ENCODE measurements around the gene NCAM1. TPM values are rescaled to one million over a fixed set of nuclear protein-coding genes. Genes with fewer than 3 reads are reported as not detected.

NCAM1 gene
- total RNA-seq, 4 donors from 2014 or later: 12.8 to 27.7 (median 15.7) TPM

DNA sequence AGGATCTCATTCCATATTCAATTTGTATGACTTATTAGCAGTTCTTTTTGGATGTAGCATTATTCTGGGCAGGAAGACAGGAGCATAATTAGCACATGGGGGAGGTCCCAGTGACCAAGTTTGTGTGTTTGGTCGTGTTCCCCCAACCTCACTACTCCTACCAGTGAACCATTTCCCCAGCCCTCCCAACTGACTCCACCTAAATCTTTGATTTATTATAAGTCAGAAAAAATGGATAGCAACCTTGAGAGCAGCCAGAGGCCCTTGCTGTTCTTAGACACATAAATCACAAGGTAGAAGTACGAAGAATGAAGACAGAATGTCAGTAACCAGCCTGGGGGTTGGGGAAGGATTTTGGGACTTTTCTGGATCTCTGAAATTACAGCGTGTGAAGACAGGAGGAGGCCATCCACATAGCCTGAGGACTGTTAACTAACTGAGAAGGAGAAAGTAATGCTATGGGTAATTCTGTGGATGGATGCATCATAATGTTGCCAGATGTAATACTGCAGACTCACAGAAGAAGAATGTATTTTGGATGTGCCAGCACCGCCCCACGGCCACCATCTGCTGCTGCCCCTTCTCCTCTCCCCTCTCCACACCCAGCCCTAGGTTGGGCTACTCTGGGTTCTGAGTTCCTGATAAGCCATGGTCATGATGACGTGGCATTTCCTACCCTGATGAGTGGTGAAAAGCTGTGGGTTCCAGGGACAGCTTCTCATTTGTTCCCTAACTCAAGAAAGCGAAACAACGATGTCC lies 228.9 kb downstream of the NCAM1 start:
- Histone ChIP-seq H3K27me3 (no peaks in the 10 kb centered on the region), H3K27ac (peak overlapping the region in 3 of 4 donors; percentile 38 to 59 (median 56)), H3K36me3 (no peaks in the 10 kb centered on the region), H3K4me1 (peaks cover 28 to 65% of the 10 kb centered on the region in 2 donors), H3K9me3 (no peaks in the 10 kb centered on the region), H3K4me3 (no peak overlapping the region)
- in situ Hi-C loops (cut with MboI; ENCODE audit: low sequenced_read_pairs in 4 of 4) (loop anchor here in 1 of 4 donors (25.0 kb wide), 1 partner anchor 97 kb away; no protein-coding TSS in a partner anchor), intact Hi-C loops (cut with DNase I; ENCODE audit: low total_unique reads) (no loop called here)
- DNase-seq: peak; percentile 18 to 48
- TF ChIP-seq, protein P1, sequence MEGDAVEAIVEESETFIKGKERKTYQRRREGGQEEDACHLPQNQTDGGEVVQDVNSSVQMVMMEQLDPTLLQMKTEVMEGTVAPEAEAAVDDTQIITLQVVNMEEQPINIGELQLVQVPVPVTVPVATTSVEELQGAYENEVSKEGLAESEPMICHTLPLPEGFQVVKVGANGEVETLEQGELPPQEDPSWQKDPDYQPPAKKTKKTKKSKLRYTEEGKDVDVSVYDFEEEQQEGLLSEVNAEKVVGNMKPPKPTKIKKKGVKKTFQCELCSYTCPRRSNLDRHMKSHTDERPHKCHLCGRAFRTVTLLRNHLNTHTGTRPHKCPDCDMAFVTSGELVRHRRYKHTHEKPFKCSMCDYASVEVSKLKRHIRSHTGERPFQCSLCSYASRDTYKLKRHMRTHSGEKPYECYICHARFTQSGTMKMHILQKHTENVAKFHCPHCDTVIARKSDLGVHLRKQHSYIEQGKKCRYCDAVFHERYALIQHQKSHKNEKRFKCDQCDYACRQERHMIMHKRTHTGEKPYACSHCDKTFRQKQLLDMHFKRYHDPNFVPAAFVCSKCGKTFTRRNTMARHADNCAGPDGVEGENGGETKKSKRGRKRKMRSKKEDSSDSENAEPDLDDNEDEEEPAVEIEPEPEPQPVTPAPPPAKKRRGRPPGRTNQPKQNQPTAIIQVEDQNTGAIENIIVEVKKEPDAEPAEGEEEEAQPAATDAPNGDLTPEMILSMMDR (IDR thresholded peaks at IDR 0.05 in 4 of 5, conservative IDR thresholded peaks at IDR 0.05 in 1 of 5): no peak
- TF ChIP-seq POLR2A (IDR thresholded peaks at IDR 0.05): no peak
- peak; percentile 29 to 55 for ATAC-seq

DNA sequence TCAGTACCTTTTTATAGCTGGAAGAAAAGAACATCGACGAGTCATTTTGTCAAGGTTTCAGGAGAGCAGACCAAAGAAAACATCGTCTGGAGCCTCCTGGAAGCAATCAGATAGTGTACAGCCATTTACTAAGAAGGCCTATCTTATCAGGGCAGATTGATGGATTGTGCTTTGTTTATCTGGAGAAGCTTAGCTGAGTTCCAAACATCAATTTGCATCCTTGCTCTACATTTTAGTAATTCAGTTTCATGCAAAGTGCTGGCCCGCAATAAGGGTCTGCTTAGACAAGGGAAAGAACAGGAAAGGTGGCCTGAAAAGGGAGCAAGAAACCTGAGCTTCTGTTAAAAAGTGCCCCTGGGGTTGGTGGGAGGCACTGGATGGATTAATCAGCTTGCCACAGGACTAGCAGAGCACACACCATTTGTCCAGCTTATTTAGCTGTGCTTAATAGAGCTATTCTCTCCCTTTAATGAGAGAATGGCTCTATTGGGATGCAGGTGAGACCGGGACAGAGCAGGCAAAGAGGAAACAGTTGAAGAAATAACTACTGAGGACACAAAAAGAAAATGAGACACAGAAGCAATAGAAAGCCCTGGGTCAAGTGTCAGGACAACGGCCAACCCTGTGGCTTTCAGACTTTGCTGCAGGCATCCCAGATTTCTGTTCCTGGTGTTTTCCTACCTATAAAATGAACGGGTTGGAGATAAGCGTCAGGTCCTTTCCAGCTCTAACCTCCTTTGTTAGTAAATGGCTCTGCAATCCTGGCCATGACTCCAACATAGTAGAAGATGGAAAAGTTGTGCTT lies 231.1 kb downstream of the NCAM1 start:
- H3K27me3 ChIP-seq: no peaks in the 10 kb centered on the region
- no peak overlapping the region for H3K4me3 ChIP-seq
- intact Hi-C loops (cut with DNase I; ENCODE audit: low total_unique reads) (no loop called here), in situ Hi-C loops (cut with MboI; ENCODE audit: low sequenced_read_pairs in 4 of 4) (loop anchor here in 1 of 4 donors (25.0 kb wide), 1 partner anchor 95 kb away; no protein-coding TSS in a partner anchor)
- DNase-seq (no peak), ATAC-seq (no peak)
- H3K9me3 ChIP-seq: no peaks in the 10 kb centered on the region
- peak overlapping the region in 3 of 4 donors; percentile 18 to 62 (median 32) for H3K27ac ChIP-seq
- TF ChIP-seq, protein P1 (IDR thresholded peaks at IDR 0.05 in 4 of 5, conservative IDR thresholded peaks at IDR 0.05 in 1 of 5): no peak
- no peak for TF ChIP-seq POLR2A (IDR thresholded peaks at IDR 0.05)
- peaks cover 28 to 61% of the 10 kb centered on the region in 2 donors for H3K4me1 ChIP-seq
- H3K36me3 ChIP-seq: no peaks in the 10 kb centered on the region

DNA sequence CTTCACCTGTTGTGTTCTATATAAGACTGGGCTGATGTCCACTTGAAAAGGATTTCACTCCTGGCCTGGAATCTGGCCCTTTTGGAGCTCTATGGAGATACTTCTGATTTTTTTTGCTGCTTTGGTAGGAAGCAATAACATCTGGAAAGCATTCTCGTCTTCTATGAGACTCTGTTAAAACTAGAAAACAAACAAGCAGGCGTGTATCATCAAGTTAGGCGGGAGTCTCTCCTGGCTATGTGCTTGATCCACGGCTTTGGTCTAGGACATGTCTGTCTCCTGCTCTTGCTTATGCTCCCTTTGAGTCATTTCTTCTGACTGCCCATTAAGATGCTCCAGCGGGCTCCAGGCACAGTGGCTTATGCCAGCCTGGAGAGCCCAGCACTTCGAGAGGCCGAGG lies 231.8 kb downstream of the NCAM1 start:
- Histone ChIP-seq H3K4me1 (peaks cover 27 to 55% of the 10 kb centered on the region in 2 donors), H3K9me3 (no peaks in the 10 kb centered on the region), H3K36me3 (no peaks in the 10 kb centered on the region), H3K27me3 (no peaks in the 10 kb centered on the region), H3K4me3 (no peak overlapping the region), H3K27ac (peak overlapping the region in 2 of 4 donors; percentile 32 to 62)
- ATAC-seq (peak in 1 of 2 donors; percentile 25), DNase-seq (no peak)
- intact Hi-C loops (cut with DNase I; ENCODE audit: low total_unique reads) (no loop called here), in situ Hi-C loops (cut with MboI; ENCODE audit: low sequenced_read_pairs in 4 of 4) (loop anchor here in 1 of 4 donors (25.0 kb wide), 1 partner anchor 94 kb away; no protein-coding TSS in a partner anchor)
- TF ChIP-seq, protein P1 (IDR thresholded peaks at IDR 0.05 in 4 of 5, conservative IDR thresholded peaks at IDR 0.05 in 1 of 5): no peak
- TF ChIP-seq POLR2A (IDR thresholded peaks at IDR 0.05): no peak

DNA sequence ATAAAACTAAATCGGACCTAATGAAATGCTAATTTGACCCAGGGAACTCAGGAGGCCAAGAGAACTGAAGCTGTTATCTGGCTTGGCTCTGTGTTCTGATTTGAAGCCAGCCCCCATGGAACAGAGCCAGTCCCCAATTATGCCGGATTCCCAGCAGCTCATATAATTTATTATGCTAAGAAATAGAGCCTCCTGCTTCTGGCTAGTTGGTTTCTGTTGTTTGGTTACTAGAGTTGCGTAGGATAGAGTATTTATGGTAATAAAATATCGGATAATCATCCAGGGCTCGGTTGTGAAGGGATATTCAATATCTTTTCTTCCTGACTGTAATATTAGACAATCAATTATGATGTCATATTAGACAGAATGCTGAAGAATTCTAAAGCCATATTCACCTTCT lies 232.7 kb downstream of the NCAM1 start:
- peaks cover 20 to 45% of the 10 kb centered on the region in 2 donors for H3K4me1 ChIP-seq
- intact Hi-C loops (cut with DNase I; ENCODE audit: low total_unique reads): no loop called here
- no peak overlapping the region for H3K27ac ChIP-seq
- DNase-seq: no peak
- in situ Hi-C loops (cut with MboI; ENCODE audit: low sequenced_read_pairs in 4 of 4): loop anchor here in 1 of 4 donors (25.0 kb wide), 1 partner anchor 93 kb away; no protein-coding TSS in a partner anchor
- H3K36me3 ChIP-seq: no peaks in the 10 kb centered on the region
- no peak for ATAC-seq
- H3K27me3 ChIP-seq: no peaks in the 10 kb centered on the region
- H3K9me3 ChIP-seq: no peaks in the 10 kb centered on the region
- TF ChIP-seq POLR2A (IDR thresholded peaks at IDR 0.05): no peak
- TF ChIP-seq, protein P1 (IDR thresholded peaks at IDR 0.05 in 4 of 5, conservative IDR thresholded peaks at IDR 0.05 in 1 of 5): no peak
- H3K4me3 ChIP-seq: no peak overlapping the region

All from gastrocnemius medialis (tissue), 4 donors.